ENCODE measurements around the gene ZSWIM4. TPM values are rescaled to one million over a fixed set of nuclear protein-coding genes. Genes with fewer than 3 reads are reported as not detected.

Gene ZSWIM4
- total RNA-seq, 4 donors from 2014 or later, result 2.8 to 19.8 (median 4.0) TPM

DNA sequence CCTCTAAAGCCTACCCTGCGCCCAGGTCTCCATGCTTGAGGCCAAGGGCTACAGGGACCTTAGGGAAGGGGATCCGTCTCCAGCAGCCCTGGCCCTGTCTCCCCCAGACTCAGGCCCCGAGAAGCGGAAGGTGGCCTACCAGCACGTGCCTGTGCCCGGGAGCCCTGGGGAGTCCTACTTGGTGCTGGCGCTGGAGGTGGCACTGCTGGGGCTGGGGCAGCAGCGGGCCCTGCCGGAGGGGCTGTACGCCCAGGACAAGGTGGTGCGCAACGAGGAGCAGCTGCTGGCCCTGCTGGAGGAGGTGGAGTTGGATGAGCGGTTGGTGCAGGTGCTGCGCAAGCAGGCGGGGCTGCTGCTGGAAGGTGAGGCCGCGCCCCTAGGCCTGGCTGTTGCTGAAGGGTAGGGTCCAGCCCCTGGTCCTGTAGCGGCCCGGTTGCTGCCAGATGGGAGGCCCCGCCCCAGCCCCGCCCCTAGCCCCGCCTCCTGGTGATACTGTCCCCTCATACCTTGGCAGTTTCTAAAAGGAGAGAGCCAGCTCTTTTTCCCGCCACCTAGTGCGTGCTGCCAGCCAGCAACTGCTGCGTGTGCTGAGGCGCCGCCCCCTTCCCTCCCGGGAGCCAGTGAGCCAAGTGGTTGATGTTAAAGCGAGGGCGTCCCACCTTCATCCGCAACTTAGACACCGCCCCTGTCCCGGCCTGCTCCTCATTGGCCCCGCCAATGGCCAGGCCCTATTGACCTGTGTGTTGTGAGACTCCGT is 22.6 kb downstream of the ZSWIM4 start:
- Histone ChIP-seq H3K4me3 (peak overlapping the region in 1 of 4 donors; percentile 23), H3K4me1 (peaks cover 0 to 12% (median 3%) of the 10 kb centered on the region in 4 donors), H3K27ac (no peak overlapping the region), H3K27me3 (no peaks in the 10 kb centered on the region), H3K9me3 (no peaks in the 10 kb centered on the region), H3K36me3 (peaks cover 0 to 75% (median 0%) of the 10 kb centered on the region in 3 donors)
- 69 to 75% methylated on average over 20 to 33 of the region's 35 CpGs for WGBS, 2 donors
- no peak for DNase-seq (ENCODE audit: low spot score in 2 of 2)
- TF ChIP-seq, protein P1, sequence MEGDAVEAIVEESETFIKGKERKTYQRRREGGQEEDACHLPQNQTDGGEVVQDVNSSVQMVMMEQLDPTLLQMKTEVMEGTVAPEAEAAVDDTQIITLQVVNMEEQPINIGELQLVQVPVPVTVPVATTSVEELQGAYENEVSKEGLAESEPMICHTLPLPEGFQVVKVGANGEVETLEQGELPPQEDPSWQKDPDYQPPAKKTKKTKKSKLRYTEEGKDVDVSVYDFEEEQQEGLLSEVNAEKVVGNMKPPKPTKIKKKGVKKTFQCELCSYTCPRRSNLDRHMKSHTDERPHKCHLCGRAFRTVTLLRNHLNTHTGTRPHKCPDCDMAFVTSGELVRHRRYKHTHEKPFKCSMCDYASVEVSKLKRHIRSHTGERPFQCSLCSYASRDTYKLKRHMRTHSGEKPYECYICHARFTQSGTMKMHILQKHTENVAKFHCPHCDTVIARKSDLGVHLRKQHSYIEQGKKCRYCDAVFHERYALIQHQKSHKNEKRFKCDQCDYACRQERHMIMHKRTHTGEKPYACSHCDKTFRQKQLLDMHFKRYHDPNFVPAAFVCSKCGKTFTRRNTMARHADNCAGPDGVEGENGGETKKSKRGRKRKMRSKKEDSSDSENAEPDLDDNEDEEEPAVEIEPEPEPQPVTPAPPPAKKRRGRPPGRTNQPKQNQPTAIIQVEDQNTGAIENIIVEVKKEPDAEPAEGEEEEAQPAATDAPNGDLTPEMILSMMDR (IDR thresholded peaks at IDR 0.05), result no peak
- TF ChIP-seq EP300 (IDR thresholded peaks at IDR 0.05), result no peak
- no peak for TF ChIP-seq POLR2A (IDR thresholded peaks at IDR 0.05)

DNA sequence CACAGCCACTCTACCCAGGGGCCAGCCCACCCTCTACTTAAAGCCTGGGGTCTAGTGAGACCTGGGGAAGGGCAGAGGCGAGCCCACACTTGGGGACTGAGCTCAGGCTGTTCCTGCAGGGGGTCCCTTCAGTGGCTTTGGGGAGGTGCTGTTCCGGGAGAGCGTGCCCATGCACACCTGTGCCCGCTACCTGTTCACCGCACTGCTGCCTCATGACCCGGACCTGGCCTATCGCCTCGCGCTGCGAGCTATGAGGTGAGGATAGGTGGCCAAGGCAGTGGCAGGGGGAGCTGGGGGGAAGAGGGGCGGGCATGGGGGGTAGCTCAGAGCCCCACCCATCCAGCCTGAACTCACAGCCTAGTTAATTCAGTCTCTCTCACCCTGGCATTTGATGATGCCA is 24.0 kb downstream of the ZSWIM4 start:
- no peak overlapping the region for H3K27ac ChIP-seq
- DNase-seq (ENCODE audit: low spot score in 2 of 2), result no peak
- 95 to 97% methylated on average over 6 to 9 of the region's 11 CpGs for WGBS, 2 donors
- TF ChIP-seq POLR2A (IDR thresholded peaks at IDR 0.05), result no peak
- TF ChIP-seq EP300 (IDR thresholded peaks at IDR 0.05), result no peak
- TF ChIP-seq, protein P1 (IDR thresholded peaks at IDR 0.05), result no peak
- peaks cover 0 to 20% (median 7%) of the 10 kb centered on the region in 4 donors for H3K4me1 ChIP-seq
- peaks cover 0 to 61% (median 0%) of the 10 kb centered on the region in 3 donors for H3K36me3 ChIP-seq
- no peaks in the 10 kb centered on the region for H3K27me3 ChIP-seq
- no peaks in the 10 kb centered on the region for H3K9me3 ChIP-seq
- no peak overlapping the region for H3K4me3 ChIP-seq

DNA sequence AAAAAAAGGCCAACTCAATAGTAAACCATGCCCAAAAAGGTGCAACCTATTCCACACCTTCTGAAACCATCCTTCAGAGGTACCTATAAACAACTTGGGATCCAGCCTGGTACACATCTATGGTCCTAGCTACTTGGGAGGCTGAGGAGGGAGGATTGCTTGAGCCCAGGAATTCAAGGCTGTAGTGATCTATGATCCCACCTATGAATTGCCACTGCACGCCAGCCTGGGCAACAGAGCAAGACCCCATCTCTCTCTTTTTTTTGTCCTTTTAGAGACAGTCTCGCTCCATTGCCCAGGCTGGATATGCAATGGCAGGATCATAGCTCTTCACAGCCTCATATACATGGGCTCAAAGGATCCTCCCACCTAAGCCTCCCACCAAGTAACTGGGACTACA is 26.0 kb downstream of the ZSWIM4 start:
- peaks cover 0 to 20% (median 7%) of the 10 kb centered on the region in 4 donors for H3K4me1 ChIP-seq
- TF ChIP-seq, protein P1 (IDR thresholded peaks at IDR 0.05), result no peak
- TF ChIP-seq EP300 (IDR thresholded peaks at IDR 0.05), result no peak
- no peaks in the 10 kb centered on the region for H3K27me3 ChIP-seq
- no peaks in the 10 kb centered on the region for H3K9me3 ChIP-seq
- WGBS, 2 donors, result 100% methylated on average over 2 of the region's 2 CpGs
- H3K27ac ChIP-seq, result no peak overlapping the region
- no peak overlapping the region for H3K4me3 ChIP-seq
- H3K36me3 ChIP-seq, result peaks cover 0 to 62% (median 0%) of the 10 kb centered on the region in 3 donors
- DNase-seq (ENCODE audit: low spot score in 2 of 2), result no peak

DNA sequence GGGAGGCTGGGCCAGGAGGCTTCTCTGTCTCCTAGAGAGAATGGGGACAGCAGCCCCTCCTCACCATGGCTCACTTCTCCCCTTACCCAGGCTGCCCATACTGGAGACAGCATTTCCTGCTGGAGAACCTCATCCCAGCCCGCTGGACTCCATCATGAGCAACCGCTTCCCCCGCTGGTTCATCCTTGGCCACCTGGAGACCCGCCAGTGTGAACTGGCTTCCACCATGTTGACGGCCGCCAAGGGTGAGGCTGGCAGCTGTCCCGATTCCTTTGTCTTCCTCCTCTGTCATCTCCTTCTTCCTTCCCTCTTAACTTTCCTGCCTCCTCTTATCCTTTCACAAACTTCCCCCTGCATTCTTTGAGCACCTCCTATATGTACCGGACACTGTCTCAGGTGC is 28.0 kb downstream of the ZSWIM4 start:
- no peak for TF ChIP-seq POLR2A (IDR thresholded peaks at IDR 0.05)
- no peak for TF ChIP-seq EP300 (IDR thresholded peaks at IDR 0.05)
- TF ChIP-seq, protein P1 (IDR thresholded peaks at IDR 0.05), result no peak
- H3K36me3 ChIP-seq, result peaks cover 0 to 61% (median 0%) of the 10 kb centered on the region in 3 donors
- H3K4me3 ChIP-seq, result no peak overlapping the region
- H3K27ac ChIP-seq, result peak overlapping the region in 3 of 4 donors; percentile 3 to 82 (median 64)
- DNase-seq (ENCODE audit: low spot score in 2 of 2), result no peak
- H3K27me3 ChIP-seq, result no peaks in the 10 kb centered on the region
- no peaks in the 10 kb centered on the region for H3K9me3 ChIP-seq
- WGBS, 2 donors, result 86 to 89% methylated on average over 8 of the region's 8 CpGs
- H3K4me1 ChIP-seq, result peaks cover 0 to 20% (median 7%) of the 10 kb centered on the region in 4 donors

DNA sequence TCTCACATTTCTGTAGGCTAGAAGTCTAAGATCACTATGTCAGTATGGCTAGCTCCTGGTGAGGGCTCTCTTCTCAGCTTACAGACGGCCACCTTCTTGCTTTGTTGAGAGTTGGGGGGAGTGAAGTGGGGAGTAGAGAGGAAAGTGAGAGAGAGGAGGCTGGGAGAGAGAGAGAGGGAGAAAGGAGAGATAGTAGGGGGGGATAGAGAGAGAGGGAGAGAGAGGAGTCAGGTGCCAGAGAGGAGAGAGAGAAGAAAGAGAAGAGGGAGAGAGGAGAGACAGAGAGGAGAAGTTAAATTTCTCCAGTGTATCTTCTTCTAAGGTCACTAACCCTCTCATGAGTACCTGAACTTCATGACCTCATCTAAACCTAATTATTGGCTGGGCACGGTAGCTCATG is 28.7 kb downstream of the ZSWIM4 start:
- no peak for DNase-seq (ENCODE audit: low spot score in 2 of 2)
- no peak overlapping the region for H3K4me3 ChIP-seq
- no peaks in the 10 kb centered on the region for H3K9me3 ChIP-seq
- H3K4me1 ChIP-seq, result peaks cover 0 to 20% (median 7%) of the 10 kb centered on the region in 4 donors
- peaks cover 0 to 63% (median 0%) of the 10 kb centered on the region in 3 donors for H3K36me3 ChIP-seq
- WGBS, 2 donors, result 79 to 84% methylated on average over 2 of the region's 2 CpGs
- no peak overlapping the region for H3K27ac ChIP-seq
- H3K27me3 ChIP-seq, result no peaks in the 10 kb centered on the region
- TF ChIP-seq POLR2A (IDR thresholded peaks at IDR 0.05) (no peak), EP300 (IDR thresholded peaks at IDR 0.05) (no peak)
- TF ChIP-seq, protein P1 (IDR thresholded peaks at IDR 0.05), result no peak

Measured in tibial nerve (tissue), 4 donors.